GM20431 (cell line): ENCODE results near the gene SNTB2.

ENCODE experiments used
- in situ Hi-C: fragments of 300-500 bp; cut with MseI, MboI; formaldehyde crosslinking; loops from one replicate; pipeline ENCODE4 v1.15.0; 2020; ENCODE audit warnings: low sequenced_read_pairs; ENCODE audit not compliant: unreplicated experiment

The SNTB2 gene

DNA sequence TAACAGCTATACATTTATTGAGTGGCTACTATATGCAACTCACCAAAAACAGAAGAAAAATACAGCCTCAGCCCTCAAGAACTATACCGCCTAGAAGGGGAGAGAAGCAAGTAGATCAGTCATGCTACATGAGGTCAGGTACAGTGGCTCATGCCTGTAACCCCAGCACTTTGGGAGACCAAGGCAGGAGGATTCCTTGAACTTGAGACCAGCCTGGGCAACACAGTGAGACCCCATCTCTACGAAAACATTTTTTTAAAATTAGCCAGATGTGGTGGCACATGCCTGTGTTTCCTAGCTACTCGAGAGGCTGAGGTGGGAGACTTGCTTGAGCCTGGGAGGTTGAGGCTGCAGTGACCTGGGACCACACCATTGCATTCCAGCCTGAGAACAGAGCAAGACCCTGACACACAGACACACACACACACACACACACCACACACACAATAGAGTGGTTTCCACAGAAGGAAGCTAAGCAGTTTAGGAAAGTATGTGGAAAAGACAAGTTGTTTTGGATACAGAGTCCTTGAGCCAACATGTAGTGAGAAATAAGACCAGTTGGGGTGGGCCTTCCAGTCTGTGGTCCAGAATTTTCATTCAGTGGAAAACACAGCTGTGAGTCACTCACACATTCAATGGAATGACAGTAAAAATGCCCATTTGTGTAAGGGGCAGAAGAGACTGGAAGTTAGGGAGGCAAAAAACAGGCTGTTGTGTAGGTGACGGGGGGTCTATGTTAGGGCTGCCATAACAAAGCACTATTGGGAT lies 10.7 kb upstream of the SNTB2 start:
- in situ Hi-C loops: no loop called here

GRCh38 chr16:69179328-69180010 lies 7.5 kb upstream of the SNTB2 start:
- in situ Hi-C loops: no loop called here

DNA sequence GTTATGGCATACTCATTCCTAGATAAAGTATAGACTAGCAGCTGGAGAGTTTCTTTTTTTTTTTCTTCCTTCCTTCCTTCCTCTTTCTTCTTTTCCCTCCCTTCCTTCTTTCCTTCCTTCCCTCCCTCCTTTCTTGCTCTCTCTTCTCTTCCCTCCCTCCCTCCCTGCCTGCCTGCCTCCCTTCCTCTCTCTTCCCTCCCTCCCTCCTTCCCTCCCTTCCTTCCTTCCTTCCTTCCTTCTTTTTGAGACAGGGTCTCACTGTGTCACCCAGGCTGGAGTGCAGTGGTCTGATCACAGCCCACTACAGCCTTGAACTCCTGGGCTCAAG lies 7.0 kb upstream of the SNTB2 start:
- in situ Hi-C loops: no loop called here

- in situ Hi-C loops: no loop called here
These were observed 4.1 kb upstream of the SNTB2 start for GRCh38 chr16:69182730-69183416.

- in situ Hi-C loops: no loop called here
These were observed 677 bp downstream of the SNTB2 start for GRCh38 chr16:69187446-69188235.

- in situ Hi-C loops: no loop called here
These were observed 1.2 kb downstream of the SNTB2 start for GRCh38 chr16:69188236-69188549.

GRCh38 chr16:69188716-69189115 lies 1.8 kb downstream of the SNTB2 start:
- in situ Hi-C loops: no loop called here

GRCh38 chr16:69190046-69190588 lies 3.2 kb downstream of the SNTB2 start:
- in situ Hi-C loops: no loop called here

DNA sequence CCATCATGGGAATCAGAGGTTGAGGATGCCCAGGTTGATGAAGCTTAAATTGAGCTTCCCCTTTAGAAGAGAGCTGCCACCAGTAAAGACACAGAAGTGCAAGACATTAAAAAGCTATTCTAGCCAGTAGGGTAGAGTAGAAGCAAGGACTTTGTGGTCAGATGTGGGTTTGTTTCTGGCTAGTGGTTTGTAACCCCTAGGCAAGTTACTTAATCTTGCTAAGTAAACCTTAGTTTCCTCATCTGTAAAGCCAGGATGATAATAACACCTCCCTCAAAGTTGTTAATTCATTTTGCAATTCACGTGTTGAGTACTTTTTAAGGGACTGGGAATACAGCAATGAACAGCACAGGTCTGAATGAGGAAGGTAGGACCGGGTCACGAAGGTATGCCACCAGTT lies 3.6 kb downstream of the SNTB2 start:
- in situ Hi-C loops: no loop called here

DNA sequence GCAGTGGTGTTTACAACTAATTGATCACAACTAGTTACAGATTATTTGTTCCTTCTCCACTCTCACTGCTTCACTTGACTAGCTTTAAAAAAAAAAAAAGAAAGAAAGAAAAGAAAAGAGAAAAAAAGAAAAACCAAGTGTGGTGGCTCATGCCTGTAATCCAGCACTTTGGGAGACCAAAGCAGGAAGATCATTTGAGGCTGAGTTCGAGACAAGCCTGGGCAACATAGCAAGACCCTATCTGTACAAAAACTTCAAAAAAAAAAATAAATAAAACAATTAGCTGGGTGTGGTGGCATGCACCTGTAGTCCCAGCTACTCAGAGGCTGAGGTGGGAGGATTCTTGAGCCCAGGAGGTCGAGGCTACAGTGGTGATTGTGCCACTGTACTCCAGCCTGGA lies 4.2 kb downstream of the SNTB2 start:
- in situ Hi-C loops: no loop called here

- in situ Hi-C loops: no loop called here
These were observed 6.9 kb downstream of the SNTB2 start for GRCh38 chr16:69193855-69194254.

- in situ Hi-C loops: no loop called here
These were observed 7.5 kb downstream of the SNTB2 start for GRCh38 chr16:69194488-69194887.

GRCh38 chr16:69195369-69196029 lies 8.5 kb downstream of the SNTB2 start:
- in situ Hi-C loops: no loop called here

GRCh38 chr16:69197573-69197972 lies 10.6 kb downstream of the SNTB2 start:
- in situ Hi-C loops: no loop called here

- in situ Hi-C loops: no loop called here
These were observed 12.4 kb downstream of the SNTB2 start for GRCh38 chr16:69199382-69199781.

- in situ Hi-C loops: no loop called here
These were observed 14.3 kb downstream of the SNTB2 start for GRCh38 chr16:69201291-69201690.

GRCh38 chr16:69201787-69202186 lies 14.8 kb downstream of the SNTB2 start:
- in situ Hi-C loops: no loop called here

DNA sequence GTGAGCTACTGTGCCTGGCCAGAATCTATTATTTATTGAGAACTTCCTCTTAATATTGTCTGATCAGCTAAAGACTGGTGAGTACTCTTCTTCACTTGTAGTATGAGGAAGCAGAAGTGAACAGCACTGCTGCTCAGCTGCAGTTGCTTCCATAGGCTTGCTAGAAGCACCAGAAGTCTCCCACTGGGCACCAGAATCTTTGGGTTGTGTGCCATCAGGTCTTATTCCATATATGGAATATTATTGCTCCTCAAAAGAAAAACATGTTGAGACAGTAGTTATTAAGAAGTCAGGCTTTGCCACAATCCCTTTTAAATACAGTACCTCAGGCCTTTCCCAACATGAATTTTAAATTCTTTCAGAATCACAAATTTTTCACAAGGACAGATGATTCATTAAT lies 17.2 kb downstream of the SNTB2 start:
- in situ Hi-C loops: no loop called here

GRCh38 chr16:69209735-69210134 lies 22.8 kb downstream of the SNTB2 start:
- in situ Hi-C loops: no loop called here

DNA sequence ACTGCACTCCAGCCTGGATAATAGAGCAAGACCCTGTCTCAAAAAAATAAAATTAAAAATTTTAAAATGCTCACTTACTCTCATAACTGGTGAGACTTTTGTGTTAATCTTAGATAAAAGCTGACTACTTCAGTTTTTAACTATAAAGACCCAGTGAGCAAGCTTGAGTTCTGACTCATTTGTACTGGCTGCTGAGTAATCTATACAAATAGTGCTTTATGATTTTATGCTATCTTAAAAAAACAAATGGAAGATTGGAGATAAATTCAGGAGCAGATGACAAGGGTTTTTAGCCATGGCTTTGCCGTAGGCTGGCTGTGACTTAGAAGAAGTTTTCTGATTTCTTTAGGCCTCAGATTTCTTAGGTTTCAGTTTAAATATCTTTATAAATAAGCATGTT lies 30.5 kb downstream of the SNTB2 start:
- in situ Hi-C loops: no loop called here
